ENCODE results near the gene GPR146.

- TF ChIP-seq CTCF (IDR thresholded peaks at IDR 0.05) (no peak), POLR2A (IDR thresholded peaks at IDR 0.05) (no peak)
Observed at GRCh38 chr7:1043552-1044188, 676 bp upstream of the GPR146 start.

Data from lower leg skin (tissue), 3 donors.